ENCODE data around the gene MACF1. TPM values are rescaled to one million over a fixed set of nuclear protein-coding genes. Genes with fewer than 3 reads are reported as not detected.

MACF1 gene
- total and polyA plus RNA-seq, 2 of the 13 experiments (the other 11 are each of a cell fraction or from before 2014, with no cell fraction given), result 36.7 to 65.4 TPM

GRCh38 chr1:39158327-39159086 lies 46.0 kb upstream of the MACF1 start (continued):
- TF ChIP-seq ZNF609 (CRISPR knock-in tag; IDR thresholded peaks at IDR 0.05; ENCODE audit: borderline replicate concordance) (no peak), JUN (CRISPR knock-in tag; IDR thresholded peaks at IDR 0.05) (peak; percentile 52), KDM4B (CRISPR knock-in tag; IDR thresholded peaks at IDR 0.05) (no peak), ETV5 (CRISPR knock-in tag; IDR thresholded peaks at IDR 0.05; ENCODE audit: borderline replicate concordance) (peak; percentile 52; the same call in 1 of the 2 replicates), ZNF619 (CRISPR knock-in tag; IDR thresholded peaks at IDR 0.05) (no peak), ZNF784 (CRISPR knock-in tag; IDR thresholded peaks at IDR 0.05; ENCODE audit: borderline replicate concordance) (no peak), IRF2 (CRISPR knock-in tag; IDR thresholded peaks at IDR 0.05) (peak; percentile 30), TAF1 (CRISPR knock-in tag; IDR thresholded peaks at IDR 0.05) (peak; percentile 43; the same call in 1 of the 2 replicates), HCFC1 (IDR thresholded peaks at IDR 0.05; ENCODE audit: low read depth, low read length) (no peak), HBP1 (CRISPR knock-in tag; IDR thresholded peaks at IDR 0.05; ENCODE audit: low read depth) (peak; percentile 76), RFXANK (CRISPR knock-in tag; IDR thresholded peaks at IDR 0.05) (no peak), AHDC1 (CRISPR knock-in tag; IDR thresholded peaks at IDR 0.05; ENCODE audit: borderline replicate concordance) (no peak; the same call in 1 of the 2 replicates), ZGPAT (CRISPR knock-in tag; IDR thresholded peaks at IDR 0.05) (peak; percentile 74), TAF15 (IDR thresholded peaks at IDR 0.05; ENCODE audit: low read depth, low read length, poor library complexity, severe bottlenecking) (no peak)

Measured in HepG2 (cell line).